Esophagus squamous epithelium (tissue), 4 donors: ENCODE measurements around the gene FOXO4.

Experiments
- CTCF ChIP-seq, 6 experiments: fragments of 450-650 bp in 4 of 6; fragments of 200-600 bp in 2 of 6; sonication (generic) in 2 of 6; IDR thresholded peaks; one replicate each; pipeline ENCODE4 v1.5.1; 2016 to 2019; ENCODE audit warnings: antibody characterized with exemption in 6 of 6, mild to moderate bottlenecking in 4 of 6, moderate library complexity in 4 of 6
- POLR2A ChIP-seq, 4 donors: fragments of 450-650 bp; IDR thresholded peaks; one replicate each; pipeline ENCODE4 v1.6.1; 2017; ENCODE audit warnings: antibody characterized with exemption in 4 of 4, mild to moderate bottlenecking in 4 of 4, moderate library complexity in 3 of 4

DNA sequence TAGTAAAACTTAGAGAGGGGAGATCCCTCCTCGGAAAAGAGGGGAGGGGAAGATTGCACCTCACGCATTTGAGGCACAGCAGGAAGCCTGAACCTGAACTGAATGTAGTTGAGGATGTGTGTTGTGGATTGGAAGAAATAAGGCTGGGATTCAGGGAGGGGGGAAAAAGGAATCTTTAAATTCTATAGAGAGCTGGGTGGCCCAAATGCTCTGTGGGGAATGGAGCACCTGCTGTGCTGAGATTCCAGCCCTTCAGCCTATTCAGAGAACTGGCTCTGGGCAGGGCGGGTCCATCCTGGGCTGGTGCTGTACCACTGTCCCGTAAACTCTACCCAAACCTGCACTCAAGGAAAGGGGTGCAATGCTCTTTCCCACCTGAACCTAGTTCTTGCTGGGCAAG lies 4.1 kb downstream of the FOXO4 start:
- TF ChIP-seq CTCF (IDR thresholded peaks at IDR 0.05) (no peak), POLR2A (IDR thresholded peaks at IDR 0.05) (no peak)
